Measurements from ENCODE around the gene NCAPG2.

NCAPG2 gene

GRCh38 chr7:158584407-158584806 is 120.2 kb downstream of the NCAPG2 start:
- Histone ChIP-seq H3K27me3 (replicated peaks; ENCODE audit: control insufficient read depth, insufficient read depth, low read length, poor library complexity, severe bottlenecking) (peaks cover 33% of the 10 kb centered on the region), H3K4me3 (ENCODE audit: insufficient read depth, low read depth, low read length, poor library complexity, severe bottlenecking) (no peak overlapping the region), H3K36me3 (ENCODE audit: control insufficient read depth, insufficient read depth, low read length) (no peaks in the 10 kb centered on the region), H3K9me3 (ENCODE audit: control insufficient read depth, low read length) (no peaks in the 10 kb centered on the region), H3K27ac (ENCODE audit: insufficient read depth, low read length, poor library complexity, severe bottlenecking) (no peak overlapping the region), H3K4me1 (ENCODE audit: control insufficient read depth, insufficient read depth, low read length, poor library complexity, severe bottlenecking) (peaks cover 10% of the 10 kb centered on the region)
- no peak for DNase-seq

GRCh38 chr7:158583810-158584209 is 120.8 kb downstream of the NCAPG2 start:
- peaks cover 33% of the 10 kb centered on the region for H3K27me3 ChIP-seq (replicated peaks; ENCODE audit: control insufficient read depth, insufficient read depth, low read length, poor library complexity, severe bottlenecking)

GRCh38 chr7:158583143-158583542 is 121.5 kb downstream of the NCAPG2 start:
- Histone ChIP-seq H3K27ac (ENCODE audit: insufficient read depth, low read length, poor library complexity, severe bottlenecking) (no peak overlapping the region), H3K27me3 (replicated peaks; ENCODE audit: control insufficient read depth, insufficient read depth, low read length, poor library complexity, severe bottlenecking) (peaks cover 33% of the 10 kb centered on the region)
- DNase-seq, result no peak

More at GRCh38 chr7:158583810-158584209, 120.8 kb downstream of the NCAPG2 start:
- no peak overlapping the region for H3K4me3 ChIP-seq (ENCODE audit: insufficient read depth, low read depth, low read length, poor library complexity, severe bottlenecking)
- no peaks in the 10 kb centered on the region for H3K9me3 ChIP-seq (ENCODE audit: control insufficient read depth, low read length)
- no peak for DNase-seq
- H3K4me1 ChIP-seq (ENCODE audit: control insufficient read depth, insufficient read depth, low read length, poor library complexity, severe bottlenecking), result peaks cover 10% of the 10 kb centered on the region
- no peaks in the 10 kb centered on the region for H3K36me3 ChIP-seq (ENCODE audit: control insufficient read depth, insufficient read depth, low read length)
- no peak overlapping the region for H3K27ac ChIP-seq (ENCODE audit: insufficient read depth, low read length, poor library complexity, severe bottlenecking)

GRCh38 chr7:158582089-158582456 is 122.5 kb downstream of the NCAPG2 start:
- H3K4me3 ChIP-seq (ENCODE audit: insufficient read depth, low read depth, low read length, poor library complexity, severe bottlenecking), result no peak overlapping the region
- no peaks in the 10 kb centered on the region for H3K9me3 ChIP-seq (ENCODE audit: control insufficient read depth, low read length)
- DNase-seq, result no peak
- peaks cover 10% of the 10 kb centered on the region for H3K4me1 ChIP-seq (ENCODE audit: control insufficient read depth, insufficient read depth, low read length, poor library complexity, severe bottlenecking)
- H3K27me3 ChIP-seq (replicated peaks; ENCODE audit: control insufficient read depth, insufficient read depth, low read length, poor library complexity, severe bottlenecking), result peaks cover 33% of the 10 kb centered on the region
- H3K36me3 ChIP-seq (ENCODE audit: control insufficient read depth, insufficient read depth, low read length), result no peaks in the 10 kb centered on the region
- no peak overlapping the region for H3K27ac ChIP-seq (ENCODE audit: insufficient read depth, low read length, poor library complexity, severe bottlenecking)

More at GRCh38 chr7:158583143-158583542, 121.5 kb downstream of the NCAPG2 start:
- no peak overlapping the region for H3K4me3 ChIP-seq (ENCODE audit: insufficient read depth, low read depth, low read length, poor library complexity, severe bottlenecking)
- H3K9me3 ChIP-seq (ENCODE audit: control insufficient read depth, low read length), result no peaks in the 10 kb centered on the region
- H3K4me1 ChIP-seq (ENCODE audit: control insufficient read depth, insufficient read depth, low read length, poor library complexity, severe bottlenecking), result peaks cover 10% of the 10 kb centered on the region
- H3K36me3 ChIP-seq (ENCODE audit: control insufficient read depth, insufficient read depth, low read length), result no peaks in the 10 kb centered on the region

GRCh38 chr7:158581440-158582088 is 123.0 kb downstream of the NCAPG2 start:
- no peak for DNase-seq
- no peak overlapping the region for H3K27ac ChIP-seq (ENCODE audit: insufficient read depth, low read length, poor library complexity, severe bottlenecking)
- H3K9me3 ChIP-seq (ENCODE audit: control insufficient read depth, low read length), result no peaks in the 10 kb centered on the region
- H3K27me3 ChIP-seq (replicated peaks; ENCODE audit: control insufficient read depth, insufficient read depth, low read length, poor library complexity, severe bottlenecking), result peaks cover 30% of the 10 kb centered on the region
- no peak overlapping the region for H3K4me3 ChIP-seq (ENCODE audit: insufficient read depth, low read depth, low read length, poor library complexity, severe bottlenecking)
- no peaks in the 10 kb centered on the region for H3K36me3 ChIP-seq (ENCODE audit: control insufficient read depth, insufficient read depth, low read length)
- H3K4me1 ChIP-seq (ENCODE audit: control insufficient read depth, insufficient read depth, low read length, poor library complexity, severe bottlenecking), result peaks cover 8% of the 10 kb centered on the region
